GM23338 (cell line): Measurements from ENCODE around the gene ADD1. TPM values are rescaled to one million over a fixed set of nuclear protein-coding genes. Genes with fewer than 3 reads are reported as not detected.

Experiments
- ATAC-seq: fragments of 200-7000 bp; cut with Tn5 transposase; 3 replicates; pipeline ENCODE4 v1.9.1; 2020
- DNase-seq: peaks from one replicate; pipeline ENCODE4 v3.0.0-alpha.2; 2015; ENCODE audit warnings: low spot score
- H2AFZ ChIP-seq: fragments of 200-600 bp; sonication (generic); 2 replicates; pipeline ENCODE4 v1.8.0; 2016; ENCODE audit warnings: antibody characterized with exemption, mild to moderate bottlenecking, moderate library complexity
- H3F3A ChIP-seq: fragments of 200-600 bp; sonication (generic); replicated peaks from 2 replicates; pipeline ENCODE4 v1.8.0; 2017; ENCODE audit warnings: antibody characterized with exemption, mixed run types, low read depth
- H3K27ac ChIP-seq: fragments of 200-600 bp; sonication (generic); 2 replicates; pipeline ENCODE4 v1.6.1; 2016; ENCODE audit warnings: low read depth
- H3K27me3 ChIP-seq: fragments of 200-600 bp; sonication (generic); 2 replicates; pipeline ENCODE4 v1.8.0; 2016; ENCODE audit warnings: mild to moderate bottlenecking, mixed run types, moderate library complexity; ENCODE audit not compliant: insufficient read depth
- H3K36me3 ChIP-seq: fragments of 200-600 bp; sonication (generic); 2 replicates; pipeline ENCODE4 v1.8.0; 2016; ENCODE audit warnings: mild to moderate bottlenecking; ENCODE audit not compliant: insufficient read depth
- H3K4me1 ChIP-seq: fragments of 200-600 bp; sonication (generic); 2 replicates; pipeline ENCODE4 v1.8.0; 2016; ENCODE audit warnings: mild to moderate bottlenecking, moderate library complexity; ENCODE audit not compliant: insufficient read depth
- H3K4me2 ChIP-seq: fragments of 200-600 bp; sonication (generic); 2 replicates; pipeline ENCODE4 v1.7.1; 2017; ENCODE audit warnings: mixed run types
- H3K4me3 ChIP-seq: fragments of 200-600 bp; sonication (generic); 2 replicates; pipeline ENCODE4 v1.6.1; 2016; ENCODE audit warnings: mixed run types
- H3K79me2 ChIP-seq: fragments of 200-600 bp; sonication (generic); replicated peaks from 2 replicates; pipeline ENCODE4 v1.8.0; 2017; ENCODE audit warnings: mild to moderate bottlenecking; ENCODE audit not compliant: insufficient read depth
- H3K9me2 ChIP-seq: fragments of 200-600 bp; sonication (generic); 2 replicates; pipeline ENCODE4 v1.8.0; 2017; ENCODE audit not compliant: insufficient read depth
- H4K20me1 ChIP-seq: fragments of 200-600 bp; sonication (generic); replicated peaks from 2 replicates; pipeline ENCODE4 v1.8.0; 2017; ENCODE audit warnings: mild to moderate bottlenecking; ENCODE audit not compliant: insufficient read depth
- H3K27ac Mint-ChIP-seq: 2 replicates; pipeline ENCODE4 v1.8.0; 2020; ENCODE audit warnings: inconsistent platforms, mild to moderate bottlenecking, moderate library complexity, mixed read lengths
- H3K27me3 Mint-ChIP-seq: 3 replicates; pipeline ENCODE4 v1.8.0; 2022; ENCODE audit warnings: low read depth, mild to moderate bottlenecking, moderate library complexity, mixed read lengths, inconsistent platforms; ENCODE audit not compliant: insufficient read depth, poor library complexity
- H3K36me3 Mint-ChIP-seq: 3 replicates; pipeline ENCODE4 v1.8.0; 2021; ENCODE audit warnings: low read depth, mild to moderate bottlenecking, inconsistent platforms, moderate library complexity, mixed read lengths
- H3K4me1 Mint-ChIP-seq: 3 replicates; pipeline ENCODE4 v1.8.0; 2020; ENCODE audit warnings: mild to moderate bottlenecking, inconsistent platforms, mixed read lengths
- H3K4me3 Mint-ChIP-seq: 3 replicates; pipeline ENCODE4 v1.8.0; 2021; ENCODE audit warnings: moderate library complexity, mild to moderate bottlenecking, inconsistent platforms, mixed read lengths
- H3K9me3 Mint-ChIP-seq: 3 replicates; pipeline ENCODE4 v1.8.0; 2020; ENCODE audit warnings: moderate library complexity, mild to moderate bottlenecking, inconsistent platforms, mixed read lengths
- CREB1 ChIP-seq: fragments of 250-450 bp; sonication (Bioruptor Pico); IDR thresholded peaks from 2 replicates; pipeline ENCODE4 v1.5.0; 2020; ENCODE audit warnings: low read depth, mild to moderate bottlenecking, moderate library complexity
- CTCF ChIP-seq, 2 experiments: fragments of 200-600 bp in 1 of 2; sonication (generic) in 1 of 2; conservative IDR thresholded peaks; 2 replicates each; pipeline versions ENCODE4 v1.5.1 to v1.6.1; 2016 to 2017; ENCODE audit warnings: antibody characterized with exemption in 2 of 2, low read depth in 2 of 2, mild to moderate bottlenecking in 2 of 2, moderate library complexity in 1 of 2
- ETS1 ChIP-seq: IDR thresholded peaks from 2 replicates; pipeline ENCODE4 v1.6.1; 2016; ENCODE audit warnings: antibody characterized with exemption
- EZH2 ChIP-seq: fragments of 200-600 bp; sonication (generic); IDR thresholded peaks from one replicate; pipeline ENCODE4 v1.8.0; 2017; ENCODE audit warnings: antibody characterized with exemption, mild to moderate bottlenecking, low read depth; ENCODE audit not compliant: unreplicated experiment
- EZH2phosphoT487 ChIP-seq: fragments of 200-600 bp; sonication (generic); IDR thresholded peaks from one replicate; pipeline ENCODE4 v1.8.1; 2018; ENCODE audit warnings: antibody characterized with exemption; ENCODE audit not compliant: unreplicated experiment
- POLR2AphosphoS5 ChIP-seq: IDR thresholded peaks from 2 replicates; pipeline ENCODE4 v1.6.1; 2016; ENCODE audit warnings: antibody characterized with exemption, low read depth
- STAT1 ChIP-seq: IDR thresholded peaks from one replicate; pipeline ENCODE4 v1.6.1; 2016; ENCODE audit warnings: antibody characterized with exemption; ENCODE audit not compliant: unreplicated experiment
- polyA plus RNA-seq: library from polyadenylated mRNA; unstranded; fragments of >200 nt; fragmentation: Nextera tagmentation; extraction: Ambion mirVana; gene quantifications from 2 replicates; pipeline ENCODE4 v1.2.1, GENCODE V29; 2016
- total RNA-seq: library from RNA; depleted of rRNA; stranded (reverse); fragments of >200 nt; shearing (Covaris generic); gene quantifications from 2 replicates; pipeline ENCODE4 v1.2.3, GENCODE V29; 2014

The ADD1 gene
- total and polyA plus RNA-seq, 2 experiments from 2014 or later: 126 to 144 TPM

GRCh38 chr4:2908686-2909085 is 65.0 kb downstream of the ADD1 start (continued):
- TF ChIP-seq ETS1: no peak
- no peak for TF ChIP-seq CREB1 (CRISPR knock-in tag)
- TF ChIP-seq STAT1: no peak
- TF ChIP-seq EZH2: no peak
- TF ChIP-seq POLR2AphosphoS5: no peak

DNA sequence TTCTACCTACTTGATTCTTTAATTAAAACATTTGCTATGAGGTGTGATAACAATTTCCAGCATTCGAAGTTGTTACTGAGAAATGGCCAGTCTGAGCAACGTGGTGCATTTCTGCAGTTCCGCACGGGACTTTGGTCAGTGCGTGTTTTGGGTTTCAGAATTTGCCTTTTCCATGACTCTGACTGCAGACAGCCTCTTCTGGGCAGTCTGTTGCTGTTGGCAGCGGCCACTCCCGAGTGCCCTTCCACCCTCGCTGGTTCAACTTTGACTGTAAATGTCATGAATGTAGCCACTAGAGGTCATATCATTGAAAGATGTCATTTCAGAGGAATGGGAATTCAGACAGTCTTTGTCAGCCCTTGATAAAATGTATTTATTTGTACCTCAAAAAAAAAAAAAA is 65.9 kb downstream of the ADD1 start:
- Mint-ChIP-seq H3K36me3 (peaks cover 57% of the 10 kb centered on the region), H3K9me3 (no peaks in the 10 kb centered on the region), H3K27ac (no peak overlapping the region), H3K4me3 (no peak overlapping the region), H3K4me1 (no peaks in the 10 kb centered on the region), H3K27me3 (peaks cover 8% of the 10 kb centered on the region)
- Histone ChIP-seq H2AFZ (no peak overlapping the region), H3K27me3 (no peaks in the 10 kb centered on the region), H3K4me3 (no peak overlapping the region), H3K9me2 (no peaks in the 10 kb centered on the region), H3F3A (0 out of 2 replicates have a peak, but pooled peaks cover 2% of the 10 kb centered on the region), H3K27ac (0 out of 2 replicates have a peak overlapping the region, but pooled peaks have one; percentile 33), H4K20me1 (peaks cover 9% of the 10 kb centered on the region), H3K79me2 (no peaks in the 10 kb centered on the region; the same call in 1 of the 2 replicates), H3K36me3 (peaks cover 15% of the 10 kb centered on the region; the same call in 1 of the 2 replicates), H3K4me2 (no peak overlapping the region), H3K4me1 (no peaks in the 10 kb centered on the region)
- no peak for TF ChIP-seq EZH2phosphoT487
- 0 out of 4 replicates have a peak, but pooled peaks of 1 of the 2 experiments have one; percentile 10 for TF ChIP-seq CTCF (conservative IDR thresholded peaks at IDR 0.05; ENCODE audit: low read depth in 2 of 2)
- ATAC-seq (no peak), DNase-seq (no peak)

DNA sequence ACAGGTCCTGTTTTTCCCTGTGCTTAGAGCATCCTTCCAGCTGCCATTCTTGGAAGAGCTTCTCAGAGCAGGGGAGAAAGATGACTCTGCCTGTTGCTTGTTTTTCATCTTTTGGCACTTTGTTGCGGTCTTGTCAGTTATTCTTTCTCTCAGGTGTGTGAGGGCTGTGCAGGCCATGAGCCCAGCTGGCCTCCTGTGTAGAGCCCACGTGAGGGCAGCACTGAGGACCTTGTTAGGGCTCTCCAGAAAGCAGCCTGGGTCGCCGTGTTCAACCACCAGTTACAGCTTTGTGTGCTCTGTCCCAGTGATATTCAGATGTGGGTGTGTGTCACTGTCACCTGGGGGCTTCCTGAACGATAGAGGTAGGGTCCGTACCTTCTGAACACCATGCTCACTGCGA is 66.8 kb downstream of the ADD1 start:
- H3K4me2 ChIP-seq: no peak overlapping the region
- no peaks in the 10 kb centered on the region for H3K27me3 ChIP-seq
- H3K4me1 Mint-ChIP-seq: no peaks in the 10 kb centered on the region
- H3K79me2 ChIP-seq: no peaks in the 10 kb centered on the region; the same call in 1 of the 2 replicates
- ATAC-seq: peak; percentile 84
- TF ChIP-seq POLR2AphosphoS5: no peak
- peak; percentile 37 to 61 for TF ChIP-seq CTCF (conservative IDR thresholded peaks at IDR 0.05; ENCODE audit: low read depth in 2 of 2)
- no peaks in the 10 kb centered on the region for H3K4me1 ChIP-seq
- peaks cover 57% of the 10 kb centered on the region for H3K36me3 Mint-ChIP-seq
- H3K4me3 ChIP-seq: no peak overlapping the region
- no peak overlapping the region for H3K4me3 Mint-ChIP-seq
- H3K27ac Mint-ChIP-seq: no peak overlapping the region
- H3F3A ChIP-seq: 0 out of 2 replicates have a peak, but pooled peaks cover 2% of the 10 kb centered on the region
- H3K9me2 ChIP-seq: no peaks in the 10 kb centered on the region
- H2AFZ ChIP-seq: no peak overlapping the region
- peaks cover 8% of the 10 kb centered on the region; the same call in 1 of the 2 replicates for H3K36me3 ChIP-seq
- peaks cover 8% of the 10 kb centered on the region for H3K27me3 Mint-ChIP-seq
- peaks cover 9% of the 10 kb centered on the region for H4K20me1 ChIP-seq
- 0 out of 2 replicates have a peak overlapping the region, but pooled peaks have one; percentile 33 for H3K27ac ChIP-seq
- DNase-seq: peak; percentile 48
- H3K9me3 Mint-ChIP-seq: no peaks in the 10 kb centered on the region
